OCI-LY3 (cell line): Measurements from ENCODE around the gene WNK4.

Experiments used
- H2AFZ ChIP-seq: fragments of 200-600, 300-600 bp; shearing (Covaris generic); 2 replicates; pipeline ENCODE4 v1.6.0; 2014; ENCODE audit warnings: antibody characterized with exemption, low read depth, low read length
- H3K27ac ChIP-seq: fragments of 200-600, 300-600 bp; sonication (generic); 2 replicates; pipeline ENCODE4 v1.5.1; 2014; ENCODE audit warnings: mild to moderate bottlenecking, low read length, moderate library complexity, mixed read lengths
- H3K27me3 ChIP-seq: fragments of 200-600, 300-600 bp; sonication (generic); 2 replicates; pipeline ENCODE4 v1.6.1; 2014; ENCODE audit warnings: low read depth, low read length, mixed read lengths
- H3K36me3 ChIP-seq: fragments of 200-600, 300-600 bp; sonication (generic); replicated peaks from 2 replicates; pipeline ENCODE3; 2014; ENCODE audit warnings: low read depth, low read length, mixed read lengths
- H3K4me1 ChIP-seq: fragments of 300-600, 200-600 bp; sonication (generic); 2 replicates; pipeline ENCODE4 v1.6.1; 2014; ENCODE audit warnings: low read length, mixed read lengths
- H3K4me2 ChIP-seq: fragments of 200-600, 300-600 bp; sonication (generic); 2 replicates; pipeline ENCODE4 v1.6.1; 2014; ENCODE audit warnings: low read length, mixed read lengths
- H3K4me3 ChIP-seq: fragments of 300-600, 200-600 bp; sonication (generic); 2 replicates; pipeline ENCODE4 v1.5.1; 2014; ENCODE audit warnings: antibody characterized with exemption, mild to moderate bottlenecking, low read length, moderate library complexity
- H3K79me2 ChIP-seq: fragments of 300-600, 200-600 bp; shearing (Covaris generic); 2 replicates; pipeline ENCODE4 v1.6.1; 2014; ENCODE audit warnings: mild to moderate bottlenecking, low read length, mixed read lengths
- H3K9ac ChIP-seq: fragments of 300-600, 200-600 bp; shearing (Covaris generic); 2 replicates; pipeline ENCODE4 v1.6.0; 2014; ENCODE audit warnings: mild to moderate bottlenecking, low read length, moderate library complexity
- H3K9me3 ChIP-seq: fragments of 200-600, 300-600 bp; shearing (Covaris generic); 2 replicates; pipeline ENCODE4 v1.6.1; 2014; ENCODE audit warnings: low read length, mixed read lengths; ENCODE audit not compliant: insufficient read depth
- H4K20me1 ChIP-seq: fragments of 200-600, 300-600 bp; sonication (generic); 2 replicates; pipeline ENCODE4 v1.6.1; 2016; ENCODE audit warnings: low read length, mixed read lengths; ENCODE audit not compliant: insufficient read depth
- CTCF ChIP-seq: fragments of 200-600, 300-600 bp; sonication (generic); IDR thresholded peaks from 2 replicates; pipeline ENCODE4 v1.5.1; 2014; ENCODE audit warnings: antibody characterized with exemption, low read length, low read depth
- EZH2phosphoT487 ChIP-seq: fragments of 200-600 bp; shearing (Covaris generic); IDR thresholded peaks from 2 replicates; pipeline ENCODE4 v1.6.1; 2018; ENCODE audit warnings: antibody characterized with exemption, mixed run types, low read depth

The WNK4 gene

GRCh38 chr17:42833767-42834422 is 53.5 kb downstream of the WNK4 start:
- peak overlapping the region; percentile 98 for H3K4me2 ChIP-seq
- H2AFZ ChIP-seq: no peak overlapping the region
- no peaks in the 10 kb centered on the region; the same call in 1 of the 2 replicates for H4K20me1 ChIP-seq
- H3K4me3 ChIP-seq: peak overlapping the region; percentile 99
- H3K27ac ChIP-seq: peak overlapping the region; percentile 74
- H3K36me3 ChIP-seq: peaks cover 28% of the 10 kb centered on the region
- no peaks in the 10 kb centered on the region for H3K9me3 ChIP-seq
- peaks cover 53% of the 10 kb centered on the region for H3K79me2 ChIP-seq
- TF ChIP-seq CTCF: no peak
- no peak for TF ChIP-seq EZH2phosphoT487
- H3K27me3 ChIP-seq: no peaks in the 10 kb centered on the region
- peaks cover 13% of the 10 kb centered on the region for H3K4me1 ChIP-seq
- peak overlapping the region; percentile 98 for H3K9ac ChIP-seq

GRCh38 chr17:42835732-42836131 is 55.3 kb downstream of the WNK4 start:
- Histone ChIP-seq H3K36me3 (peaks cover 37% of the 10 kb centered on the region), H4K20me1 (no peaks in the 10 kb centered on the region; the same call in 1 of the 2 replicates), H3K27me3 (no peaks in the 10 kb centered on the region), H3K9ac (no peak overlapping the region), H3K4me2 (no peak overlapping the region), H3K79me2 (peaks cover 53% of the 10 kb centered on the region), H3K4me3 (no peak overlapping the region), H2AFZ (no peak overlapping the region), H3K9me3 (no peaks in the 10 kb centered on the region), H3K4me1 (peaks cover 13% of the 10 kb centered on the region), H3K27ac (no peak overlapping the region)
- TF ChIP-seq EZH2phosphoT487: no peak
- TF ChIP-seq CTCF: no peak

GRCh38 chr17:42841975-42842685 is 61.7 kb downstream of the WNK4 start:
- Histone ChIP-seq H3K27ac (no peak overlapping the region), H3K36me3 (peaks cover 66% of the 10 kb centered on the region), H3K4me2 (no peak overlapping the region), H3K27me3 (no peaks in the 10 kb centered on the region), H3K9me3 (no peaks in the 10 kb centered on the region), H3K79me2 (peaks cover 7% of the 10 kb centered on the region), H4K20me1 (no peaks in the 10 kb centered on the region; the same call in 1 of the 2 replicates), H3K9ac (no peak overlapping the region), H3K4me1 (no peaks in the 10 kb centered on the region), H3K4me3 (no peak overlapping the region), H2AFZ (no peak overlapping the region)
- TF ChIP-seq EZH2phosphoT487 (no peak), CTCF (no peak)

GRCh38 chr17:42843358-42843934 is 63.0 kb downstream of the WNK4 start:
- Histone ChIP-seq H3K4me3 (no peak overlapping the region), H3K4me1 (no peaks in the 10 kb centered on the region), H2AFZ (no peak overlapping the region), H3K9ac (no peak overlapping the region), H3K9me3 (no peaks in the 10 kb centered on the region), H3K27ac (no peak overlapping the region), H3K27me3 (no peaks in the 10 kb centered on the region), H4K20me1 (no peaks in the 10 kb centered on the region), H3K79me2 (no peaks in the 10 kb centered on the region), H3K4me2 (no peak overlapping the region), H3K36me3 (peaks cover 58% of the 10 kb centered on the region)
- TF ChIP-seq EZH2phosphoT487: no peak
- TF ChIP-seq CTCF: peak; percentile 69
